Panc1 (cell line): Measurements from ENCODE around the gene CIROP. TPM values are rescaled to one million over a fixed set of nuclear protein-coding genes. Genes with fewer than 3 reads are reported as not detected.

Source experiments
- ATAC-seq: fragments of 200-7000 bp; cut with Tn5 transposase; 2 replicates; pipeline ENCODE4 v1.9.1; 2020; ENCODE audit warnings: mild to moderate bottlenecking, moderate library complexity
- BruUV-seq: library from RNA; stranded (reverse); fragments of 400-500 nt; replicated peaks from 2 replicates; lab custom pipeline; 2021; lab: Mats Ljungman, UMichigan
- CTCF ChIA-PET: fragments of 300-600 bp; sonication (Branson Sonifier 250); formaldehyde crosslinking; loops from one replicate; lab custom pipeline; 2022; ENCODE audit warnings: antibody characterized with exemption; lab: Charles Lee
- POLR2A ChIA-PET: fragments of 300-600 bp; sonication (Branson Sonifier 250); formaldehyde crosslinking; loops from one replicate; lab custom pipeline; 2022; ENCODE audit warnings: antibody characterized with exemption; lab: Charles Lee
- DNase-seq: peaks from one replicate; pipeline ENCODE4 v3.0.0-alpha.2; 2010; ENCODE audit warnings: low read depth, low spot score
- H3K27ac ChIP-seq: 2 replicates; pipeline ENCODE4 v1.5.1; 2011; ENCODE audit warnings: mild to moderate bottlenecking, low read length, inconsistent platforms
- H3K27me3 ChIP-seq: fragments of 200-500 bp; sonication (Bioruptor generic); 2 replicates; pipeline ENCODE4 v1.6.0; 2014; ENCODE audit warnings: low read length, inconsistent platforms; ENCODE audit not compliant: control insufficient read depth, insufficient read depth
- H3K36me3 ChIP-seq: fragments of 200-500 bp; sonication (Bioruptor generic); 2 replicates; pipeline ENCODE4 v1.5.1; 2014; ENCODE audit warnings: inconsistent platforms, mild to moderate bottlenecking, low read length, moderate library complexity; ENCODE audit not compliant: control insufficient read depth, insufficient read depth
- H3K4me1 ChIP-seq: 2 replicates; pipeline ENCODE4 v1.5.1; 2011; ENCODE audit warnings: inconsistent platforms, mild to moderate bottlenecking, low read length, moderate library complexity; ENCODE audit not compliant: control insufficient read depth, insufficient read depth
- H3K4me3 ChIP-seq, 2 experiments: 2 replicates each; pipeline ENCODE4 v1.5.1; 2011 to 2012; ENCODE audit warnings: low read depth in 2 of 2, low read length in 2 of 2, mild to moderate bottlenecking in 2 of 2, inconsistent platforms in 1 of 2, moderate library complexity in 1 of 2
- H3K9me3 ChIP-seq: fragments of 200-500 bp; sonication (Bioruptor generic); 2 replicates; pipeline ENCODE4 v1.5.1; 2014; ENCODE audit warnings: low read depth, mild to moderate bottlenecking, inconsistent platforms, low read length, moderate library complexity; ENCODE audit not compliant: control insufficient read depth, insufficient read depth
- CTCF ChIP-seq: fragments of 450-650 bp; IDR thresholded peaks from 2 replicates; pipeline ENCODE4 v1.5.1; 2017; ENCODE audit warnings: mild to moderate bottlenecking
- POLR2AphosphoS5 ChIP-seq: IDR thresholded peaks from 2 replicates; pipeline ENCODE4 v1.6.1; 2012; ENCODE audit warnings: mild to moderate bottlenecking, low read depth, low read length, moderate library complexity
- SIN3A ChIP-seq: IDR thresholded peaks from 2 replicates; pipeline ENCODE4 v1.6.1; 2012; ENCODE audit warnings: low read depth, mild to moderate bottlenecking, low read length, moderate library complexity, borderline replicate concordance; ENCODE audit not compliant: insufficient read depth
- TCF7L2 ChIP-seq: IDR thresholded peaks from 2 replicates; pipeline ENCODE4 v1.6.1; 2011; ENCODE audit warnings: mild to moderate bottlenecking, low read depth, low read length, inconsistent platforms
- in situ Hi-C: cut with HindIII; loops from 2 replicates; pipeline ENCODE4 v1.10.0; 2016; ENCODE audit warnings: low sequenced_read_pairs, low pct_unique_long_range_greater_than_20kb
- intact Hi-C: fragments of 100-400 bp; cut with micrococcal nuclease; formaldehyde crosslinking; loops from one replicate; pipeline ENCODE4 v1.10.0; 2022; ENCODE audit not compliant: unreplicated experiment
- total RNA-seq: library from RNA; stranded (reverse); gene quantifications from one replicate; pipeline ENCODE4 v1.2.1, GENCODE V29; 2021; ENCODE audit not compliant: unreplicated experiment
- TF ChIP-seq, protein P1 (sequence below), 2 experiments: IDR thresholded peaks; 2 replicates each; pipeline ENCODE4 v1.6.1; 2011 to 2012; ENCODE audit warnings: low read depth in 2 of 2, control low read depth in 1 of 2, low read length in 1 of 2, mild to moderate bottlenecking in 1 of 2, moderate library complexity in 1 of 2; ENCODE audit not compliant: insufficient read depth in 1 of 2

Gene CIROP
- total RNA-seq, 1 experiment from 2014 or later, result not detected

DNA sequence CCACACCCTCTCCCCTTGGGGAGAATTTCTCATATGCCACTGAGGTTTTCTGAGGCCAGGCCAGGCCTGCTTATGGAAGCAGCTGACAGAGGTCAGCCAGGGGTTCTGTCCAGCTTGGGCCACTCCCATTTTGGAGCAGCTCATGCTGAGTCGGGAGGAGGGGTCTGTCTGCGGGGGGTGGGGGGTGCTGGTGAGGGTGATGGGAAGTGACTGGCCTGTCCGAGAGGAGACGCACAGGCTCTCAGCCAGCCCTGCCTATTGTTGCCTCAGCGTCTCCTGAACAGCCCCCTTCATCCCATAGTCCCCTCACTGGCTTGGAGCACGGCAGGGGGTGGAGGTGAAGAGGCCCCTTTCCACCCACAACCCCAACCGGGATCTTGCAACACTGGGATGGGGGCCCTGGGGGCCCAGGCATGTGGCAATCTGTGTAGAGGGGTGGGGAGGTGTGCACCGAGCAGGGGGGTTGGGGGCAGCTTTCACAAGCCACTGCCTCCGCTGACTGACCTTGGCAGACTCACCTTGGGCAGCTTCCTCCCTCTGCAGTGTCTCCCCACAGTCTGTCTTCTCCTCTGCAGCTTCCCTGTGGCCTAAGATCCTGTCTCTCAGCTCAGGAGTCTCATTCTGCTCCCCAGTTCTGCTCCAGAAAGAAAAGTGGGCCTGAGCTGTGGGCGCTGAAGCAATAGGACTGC lies 8.8 kb upstream of the CIROP start:
- H3K27me3 ChIP-seq, result no peaks in the 10 kb centered on the region; the same call in 1 of the 2 replicates
- no peak overlapping the region for H3K27ac ChIP-seq
- no peak for ATAC-seq
- ChIA-PET POLR2A (no interaction called here), CTCF (interaction anchor here (0.7 kb wide), 1 partner anchor 47 kb away, joined by 3 read pairs; no protein-coding TSS in a partner anchor)
- no peaks in the 10 kb centered on the region for H3K36me3 ChIP-seq
- H3K4me3 ChIP-seq, result no peak overlapping the region
- no TSS peak for BruUV-seq
- TF ChIP-seq, protein P1, sequence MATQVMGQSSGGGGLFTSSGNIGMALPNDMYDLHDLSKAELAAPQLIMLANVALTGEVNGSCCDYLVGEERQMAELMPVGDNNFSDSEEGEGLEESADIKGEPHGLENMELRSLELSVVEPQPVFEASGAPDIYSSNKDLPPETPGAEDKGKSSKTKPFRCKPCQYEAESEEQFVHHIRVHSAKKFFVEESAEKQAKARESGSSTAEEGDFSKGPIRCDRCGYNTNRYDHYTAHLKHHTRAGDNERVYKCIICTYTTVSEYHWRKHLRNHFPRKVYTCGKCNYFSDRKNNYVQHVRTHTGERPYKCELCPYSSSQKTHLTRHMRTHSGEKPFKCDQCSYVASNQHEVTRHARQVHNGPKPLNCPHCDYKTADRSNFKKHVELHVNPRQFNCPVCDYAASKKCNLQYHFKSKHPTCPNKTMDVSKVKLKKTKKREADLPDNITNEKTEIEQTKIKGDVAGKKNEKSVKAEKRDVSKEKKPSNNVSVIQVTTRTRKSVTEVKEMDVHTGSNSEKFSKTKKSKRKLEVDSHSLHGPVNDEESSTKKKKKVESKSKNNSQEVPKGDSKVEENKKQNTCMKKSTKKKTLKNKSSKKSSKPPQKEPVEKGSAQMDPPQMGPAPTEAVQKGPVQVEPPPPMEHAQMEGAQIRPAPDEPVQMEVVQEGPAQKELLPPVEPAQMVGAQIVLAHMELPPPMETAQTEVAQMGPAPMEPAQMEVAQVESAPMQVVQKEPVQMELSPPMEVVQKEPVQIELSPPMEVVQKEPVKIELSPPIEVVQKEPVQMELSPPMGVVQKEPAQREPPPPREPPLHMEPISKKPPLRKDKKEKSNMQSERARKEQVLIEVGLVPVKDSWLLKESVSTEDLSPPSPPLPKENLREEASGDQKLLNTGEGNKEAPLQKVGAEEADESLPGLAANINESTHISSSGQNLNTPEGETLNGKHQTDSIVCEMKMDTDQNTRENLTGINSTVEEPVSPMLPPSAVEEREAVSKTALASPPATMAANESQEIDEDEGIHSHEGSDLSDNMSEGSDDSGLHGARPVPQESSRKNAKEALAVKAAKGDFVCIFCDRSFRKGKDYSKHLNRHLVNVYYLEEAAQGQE (IDR thresholded peaks at IDR 0.05; ENCODE audit: insufficient read depth in 1 of 2, low read depth in 2 of 2, low read length in 1 of 2), result no peak
- no peak for TF ChIP-seq POLR2AphosphoS5
- TF ChIP-seq CTCF, result no peak
- no peak for TF ChIP-seq SIN3A
- TF ChIP-seq TCF7L2, result no peak
- intact Hi-C loops (no loop called here), in situ Hi-C loops (no loop called here)
- H3K4me1 ChIP-seq, result no peaks in the 10 kb centered on the region
- DNase-seq, result no peak
- no peaks in the 10 kb centered on the region for H3K9me3 ChIP-seq

DNA sequence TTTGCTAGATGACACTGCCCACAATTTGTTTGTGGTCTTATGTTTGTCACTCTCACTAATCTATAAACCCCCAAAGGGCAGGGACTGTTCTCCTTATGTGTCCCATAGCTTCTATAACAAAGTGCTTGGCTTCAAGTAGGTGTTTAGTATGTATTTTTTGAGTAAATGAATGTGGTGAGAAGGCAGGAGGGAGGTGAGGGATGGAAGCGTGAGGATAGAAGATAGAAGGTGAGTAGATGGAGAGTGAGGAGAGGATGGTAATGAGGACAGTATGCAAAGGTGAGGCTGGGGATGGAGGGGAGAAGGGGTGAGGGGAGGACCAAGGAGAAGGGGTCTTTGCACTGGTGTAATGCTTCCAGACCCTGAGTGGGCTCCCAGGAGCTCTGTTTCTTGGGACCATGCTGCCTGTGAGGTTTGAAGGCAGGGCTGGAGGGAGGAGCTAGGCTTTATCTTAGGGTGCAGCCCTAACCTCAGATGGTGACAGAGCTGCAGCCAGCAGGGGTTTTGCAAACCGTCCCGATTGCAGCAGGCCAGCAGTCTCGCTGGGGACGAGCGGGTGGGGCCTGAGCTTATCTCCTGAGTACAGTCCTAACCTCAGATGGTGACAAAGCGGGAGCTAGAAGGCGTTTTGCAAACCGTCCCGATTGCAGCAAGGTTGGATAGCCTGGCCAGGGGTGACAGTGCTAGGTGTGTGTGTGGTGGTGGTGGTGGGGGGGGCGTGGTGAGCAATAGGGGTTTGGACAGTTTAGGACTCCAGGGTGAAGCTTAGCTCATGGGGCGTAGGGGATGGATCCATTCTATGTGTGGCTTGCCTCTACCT lies 7.8 kb upstream of the CIROP start:
- Histone ChIP-seq H3K4me3 (no peak overlapping the region), H3K36me3 (no peaks in the 10 kb centered on the region), H3K9me3 (no peaks in the 10 kb centered on the region), H3K27ac (no peak overlapping the region), H3K4me1 (no peaks in the 10 kb centered on the region), H3K27me3 (no peaks in the 10 kb centered on the region; the same call in 1 of the 2 replicates)
- ATAC-seq, result no peak
- ChIA-PET POLR2A (interaction anchor here (0.7 kb wide), 1 partner anchor 82 kb away, joined by 14 read pairs; no protein-coding TSS in a partner anchor), CTCF (interaction anchor here (0.7 kb wide), 3 partner anchors 36 to 118 kb away, joined by 3 to 5 read pairs (median 5); no protein-coding TSS in a partner anchor)
- BruUV-seq, result no TSS peak
- DNase-seq, result no peak
- in situ Hi-C loops (no loop called here), intact Hi-C loops (no loop called here)
- TF ChIP-seq, protein P1 (IDR thresholded peaks at IDR 0.05; ENCODE audit: insufficient read depth in 1 of 2, low read depth in 2 of 2, low read length in 1 of 2), result no peak
- no peak for TF ChIP-seq TCF7L2
- TF ChIP-seq POLR2AphosphoS5, result no peak
- no peak for TF ChIP-seq CTCF
- no peak for TF ChIP-seq SIN3A
